Testis (tissue), 3 donors: Measurements from ENCODE around the gene TNNC2. TPM values are rescaled to one million over a fixed set of nuclear protein-coding genes. Genes with fewer than 3 reads are reported as not detected.

Source experiments
- DNase-seq: peaks from one replicate; pipeline ENCODE4 v3.0.0-alpha.2; 2019
- H3K27ac ChIP-seq, 2 donors: fragments of 200-600 bp; sonication (generic); one replicate each; pipeline ENCODE4 v1.5.1; 2019
- H3K27me3 ChIP-seq: fragments of 200-600 bp; sonication (generic); one replicate; pipeline ENCODE4 v1.5.1; 2019
- H3K36me3 ChIP-seq: fragments of 200-600 bp; sonication (generic); one replicate; pipeline ENCODE4 v1.5.1; 2017; ENCODE audit warnings: low read depth; ENCODE audit errors: missing control alignments
- H3K4me1 ChIP-seq: fragments of 200-600 bp; sonication (generic); one replicate; pipeline ENCODE4 v1.5.1; 2019
- H3K4me3 ChIP-seq, 2 donors: fragments of 200-600 bp; sonication (generic); one replicate each; pipeline ENCODE4 v1.5.1; 2017 to 2019
- H3K9me3 ChIP-seq: fragments of 200-600 bp; sonication (generic); one replicate; pipeline ENCODE4 v1.5.1; 2017
- POLR2A ChIP-seq: fragments of 450-650 bp; IDR thresholded peaks from one replicate; pipeline ENCODE4 v1.6.1; 2017; ENCODE audit warnings: antibody characterized with exemption, mild to moderate bottlenecking, moderate library complexity
- WGBS, 2 donors: methylation state at CpG; one replicate each; pipeline ENCODE4 v1.1.5; 2018; 5-methylcytosine and 5-hydroxymethylcytosine counted together
- intact Hi-C: fragments of 100-400 bp; cut with DNase I; formaldehyde crosslinking; loops from one replicate; pipeline ENCODE4 v1.15.1; 2023; ENCODE audit warnings: low total_unique reads
- polyA plus RNA-seq: library from polyadenylated mRNA; stranded (reverse); fragments of 350-450 nt; fragmentation: Illumina TruSeq; extraction: RNeasy Lipid Tissue Mini Kit (QIAGEN cat#74804); gene quantifications from one replicate; pipeline ENCODE4 v1.2.3, GENCODE V29; 2014; ENCODE audit warnings: low read depth, low replicate concordance; ENCODE audit not compliant: insufficient read depth
- small RNA-seq, 2 donors: library from RNA; depleted of rRNA; stranded (forward); fragments of <200 nt; gene quantifications; one replicate each; pipeline ENCODE3, GENCODE V24; 2016
- total RNA-seq, 2 donors: library from RNA; depleted of rRNA; stranded (reverse); fragments of >200 nt; gene quantifications; one replicate each; pipeline ENCODE4 v1.2.3, GENCODE V29; 2016
- TF ChIP-seq, protein P1 (sequence below), 3 experiments: fragments of 450-650 bp in 2 of 3; fragments of 200-600 bp in 1 of 3; sonication (generic) in 1 of 3; IDR thresholded peaks; one replicate each; pipeline ENCODE4 v1.5.1; 2016 to 2019; ENCODE audit warnings: antibody characterized with exemption in 3 of 3, mild to moderate bottlenecking in 2 of 3, moderate library complexity in 1 of 3

The TNNC2 gene
- total and polyA plus RNA-seq, 3 donors from 2014 or later: 4.6 to 12.1 (median 6.5) TPM

DNA sequence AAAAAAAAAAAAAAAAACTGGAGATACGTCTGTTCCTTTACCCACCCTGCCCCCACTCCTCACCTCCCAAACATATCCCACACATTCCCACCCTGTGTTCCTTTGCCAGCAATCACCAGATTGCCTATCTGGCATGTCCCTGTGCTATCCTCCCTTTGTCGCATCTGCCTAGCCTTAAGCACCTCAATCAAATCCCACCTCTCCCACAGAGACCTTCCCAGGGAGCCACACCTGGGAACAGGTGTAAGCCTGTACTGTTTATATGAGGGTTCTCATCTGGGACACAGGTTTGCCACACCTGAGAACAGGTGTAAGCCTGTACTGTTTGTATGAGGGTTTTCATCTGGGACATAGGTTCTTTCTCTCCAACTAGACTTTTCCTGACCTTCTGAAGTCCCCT, 52.2 kb downstream of the TNNC2 start:
- H3K9me3 ChIP-seq: no peaks in the 10 kb centered on the region
- H3K27ac ChIP-seq: no peak overlapping the region
- TF ChIP-seq POLR2A: no peak
- TF ChIP-seq, protein P1, sequence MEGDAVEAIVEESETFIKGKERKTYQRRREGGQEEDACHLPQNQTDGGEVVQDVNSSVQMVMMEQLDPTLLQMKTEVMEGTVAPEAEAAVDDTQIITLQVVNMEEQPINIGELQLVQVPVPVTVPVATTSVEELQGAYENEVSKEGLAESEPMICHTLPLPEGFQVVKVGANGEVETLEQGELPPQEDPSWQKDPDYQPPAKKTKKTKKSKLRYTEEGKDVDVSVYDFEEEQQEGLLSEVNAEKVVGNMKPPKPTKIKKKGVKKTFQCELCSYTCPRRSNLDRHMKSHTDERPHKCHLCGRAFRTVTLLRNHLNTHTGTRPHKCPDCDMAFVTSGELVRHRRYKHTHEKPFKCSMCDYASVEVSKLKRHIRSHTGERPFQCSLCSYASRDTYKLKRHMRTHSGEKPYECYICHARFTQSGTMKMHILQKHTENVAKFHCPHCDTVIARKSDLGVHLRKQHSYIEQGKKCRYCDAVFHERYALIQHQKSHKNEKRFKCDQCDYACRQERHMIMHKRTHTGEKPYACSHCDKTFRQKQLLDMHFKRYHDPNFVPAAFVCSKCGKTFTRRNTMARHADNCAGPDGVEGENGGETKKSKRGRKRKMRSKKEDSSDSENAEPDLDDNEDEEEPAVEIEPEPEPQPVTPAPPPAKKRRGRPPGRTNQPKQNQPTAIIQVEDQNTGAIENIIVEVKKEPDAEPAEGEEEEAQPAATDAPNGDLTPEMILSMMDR (IDR thresholded peaks at IDR 0.05): no peak
- no peaks in the 10 kb centered on the region for H3K36me3 ChIP-seq
- WGBS, 2 donors: 64 to 67% methylated on average over 2 of the region's 2 CpGs
- DNase-seq: no peak
- peaks cover 14% of the 10 kb centered on the region for H3K4me1 ChIP-seq
- intact Hi-C loops: no loop called here
- H3K27me3 ChIP-seq: no peaks in the 10 kb centered on the region
- no peak overlapping the region for H3K4me3 ChIP-seq

Small RNA genes within 50 kb of the gene (small RNA-seq; reads per million reads assigned to genes)
- gene RNU6ATAC38P: 0 reads per million in 2 donors

Other genes starting within 250 kb of the TNNC2 start
- gene WFDC8, start 248.0 kb downstream of the TNNC2 start, total RNA-seq: not detected
- not detected for gene WFDC8, start 248.0 kb downstream of the TNNC2 start, polyA plus RNA-seq
- gene WFDC10A, start 197.6 kb downstream of the TNNC2 start, total RNA-seq: not detected
- not detected for gene WFDC10A, start 197.6 kb downstream of the TNNC2 start, polyA plus RNA-seq
- gene WFDC9, start 196.0 kb downstream of the TNNC2 start, total RNA-seq: not detected
- not detected for gene WFDC9, start 196.0 kb downstream of the TNNC2 start, polyA plus RNA-seq
- gene WFDC11, start 157.1 kb downstream of the TNNC2 start, total RNA-seq: not detected
- 1.7 TPM for gene WFDC11, start 157.1 kb downstream of the TNNC2 start, polyA plus RNA-seq
- gene WFDC13, start 125.3 kb downstream of the TNNC2 start, total RNA-seq: not detected
- gene WFDC13, start 125.3 kb downstream of the TNNC2 start, polyA plus RNA-seq: not detected
- gene WFDC10B, start 122.3 kb downstream of the TNNC2 start, total RNA-seq: 1 to 10 TPM; 1.0 to 1.2 TPM
- 4.3 TPM for gene WFDC10B, start 122.3 kb downstream of the TNNC2 start, polyA plus RNA-seq
- not detected for gene SPINT4, start 105.0 kb downstream of the TNNC2 start, total RNA-seq
- not detected for gene SPINT4, start 105.0 kb downstream of the TNNC2 start, polyA plus RNA-seq
- 10 to 100 TPM; 37.5 to 56.2 TPM for gene WFDC3, start 35.4 kb downstream of the TNNC2 start, total RNA-seq
- 99.2 TPM for gene WFDC3, start 35.4 kb downstream of the TNNC2 start, polyA plus RNA-seq
- 10 to 100 TPM; 38.6 to 49.9 TPM for gene DNTTIP1, start 35.4 kb downstream of the TNNC2 start, total RNA-seq
- gene DNTTIP1, start 35.4 kb downstream of the TNNC2 start, polyA plus RNA-seq: 67.2 TPM
- gene UBE2C, start 14.7 kb downstream of the TNNC2 start, total RNA-seq: 10 to 100 TPM; 21.4 to 22.0 TPM
- 36.7 TPM for gene UBE2C, start 14.7 kb downstream of the TNNC2 start, polyA plus RNA-seq
- 10 to 100 TPM; 77.9 to 82.4 TPM for gene SNX21, start 6.5 kb upstream of the TNNC2 start, total RNA-seq
- 23.9 TPM for gene SNX21, start 6.5 kb upstream of the TNNC2 start, polyA plus RNA-seq
- 10 to 100 TPM; 71.2 to 79.6 TPM for gene ACOT8, start 30.1 kb upstream of the TNNC2 start, total RNA-seq
- gene ACOT8, start 30.1 kb upstream of the TNNC2 start, polyA plus RNA-seq: 44.4 TPM
- gene ZSWIM3, start 30.3 kb upstream of the TNNC2 start, total RNA-seq: 10 to 100 TPM in 1 of 2 donors, 1 to 10 TPM in 1; 9.3 to 12.8 TPM
- gene ZSWIM3, start 30.3 kb upstream of the TNNC2 start, polyA plus RNA-seq: 8.0 TPM
- gene ZSWIM1, start 53.9 kb upstream of the TNNC2 start, total RNA-seq: 10 to 100 TPM; 24.0 to 24.5 TPM
- gene ZSWIM1, start 53.9 kb upstream of the TNNC2 start, polyA plus RNA-seq: 11.4 TPM
- 10 to 100 TPM; 14.9 to 26.0 TPM for gene SPATA25, start 60.3 kb upstream of the TNNC2 start, total RNA-seq
- 59.4 TPM for gene SPATA25, start 60.3 kb upstream of the TNNC2 start, polyA plus RNA-seq
- gene NEURL2, start 63.9 kb upstream of the TNNC2 start, total RNA-seq: 1 to 10 TPM; 7.0 to 9.1 TPM
- gene NEURL2, start 63.9 kb upstream of the TNNC2 start, polyA plus RNA-seq: 1.9 TPM
- gene CTSA, start 64.0 kb upstream of the TNNC2 start, total RNA-seq: 100 to 1,000 TPM; 112 to 223 TPM
- 103 TPM for gene CTSA, start 64.0 kb upstream of the TNNC2 start, polyA plus RNA-seq
- 10 to 100 TPM; 53.3 to 80.0 TPM for gene PLTP, start 84.8 kb upstream of the TNNC2 start, total RNA-seq
- gene PLTP, start 84.8 kb upstream of the TNNC2 start, polyA plus RNA-seq: 105 TPM
- gene PCIF1, start 107.4 kb upstream of the TNNC2 start, total RNA-seq: 10 to 100 TPM; 39.4 to 48.7 TPM
- gene PCIF1, start 107.4 kb upstream of the TNNC2 start, polyA plus RNA-seq: 39.3 TPM
- 10 to 100 TPM; 50.5 to 53.5 TPM for gene ZNF335, start 144.9 kb upstream of the TNNC2 start, total RNA-seq
- 25.3 TPM for gene ZNF335, start 144.9 kb upstream of the TNNC2 start, polyA plus RNA-seq
- under 1 TPM; 0.39 to 0.56 TPM for gene MMP9, start 181.6 kb upstream of the TNNC2 start, total RNA-seq
- gene MMP9, start 181.6 kb upstream of the TNNC2 start, polyA plus RNA-seq: 10.0 TPM
- 1 to 10 TPM; 5.5 to 9.2 TPM for gene SLC12A5, start 201.9 kb upstream of the TNNC2 start, total RNA-seq
- 15.5 TPM for gene SLC12A5, start 201.9 kb upstream of the TNNC2 start, polyA plus RNA-seq